GM21390 (cell line): Measurements from ENCODE around the gene IFNGR2.
"Not testable (repeated sequence)": the region's sequence is repeated elsewhere in the genome, so short reads cannot be mapped to it uniquely, and the experiment has no call there.

Experiments
- ATAC-seq: cut with Tn5 transposase; IDR thresholded peaks from one replicate; pipeline ENCODE4 v1.9.1; 2021; ENCODE audit not compliant: unreplicated experiment

IFNGR2 gene

DNA sequence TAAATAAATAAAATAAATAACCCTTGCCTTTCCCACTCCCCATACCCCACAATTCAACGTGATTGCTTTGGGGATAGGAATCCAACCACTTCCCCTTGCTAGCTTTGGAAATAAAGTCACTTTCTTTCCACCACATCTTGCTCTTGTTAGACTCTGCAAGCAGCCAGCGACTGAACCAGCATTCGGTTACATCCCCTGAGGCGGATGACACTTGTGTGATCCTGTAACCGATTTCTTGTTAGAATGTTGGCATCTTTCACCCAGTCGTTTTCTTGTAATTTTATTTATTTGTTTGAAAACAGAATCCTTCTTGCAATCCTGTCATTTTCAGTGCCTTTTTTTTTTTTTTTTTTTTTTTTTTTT is 1.6 kb upstream of the IFNGR2 start:
- ATAC-seq, result no peak

DNA sequence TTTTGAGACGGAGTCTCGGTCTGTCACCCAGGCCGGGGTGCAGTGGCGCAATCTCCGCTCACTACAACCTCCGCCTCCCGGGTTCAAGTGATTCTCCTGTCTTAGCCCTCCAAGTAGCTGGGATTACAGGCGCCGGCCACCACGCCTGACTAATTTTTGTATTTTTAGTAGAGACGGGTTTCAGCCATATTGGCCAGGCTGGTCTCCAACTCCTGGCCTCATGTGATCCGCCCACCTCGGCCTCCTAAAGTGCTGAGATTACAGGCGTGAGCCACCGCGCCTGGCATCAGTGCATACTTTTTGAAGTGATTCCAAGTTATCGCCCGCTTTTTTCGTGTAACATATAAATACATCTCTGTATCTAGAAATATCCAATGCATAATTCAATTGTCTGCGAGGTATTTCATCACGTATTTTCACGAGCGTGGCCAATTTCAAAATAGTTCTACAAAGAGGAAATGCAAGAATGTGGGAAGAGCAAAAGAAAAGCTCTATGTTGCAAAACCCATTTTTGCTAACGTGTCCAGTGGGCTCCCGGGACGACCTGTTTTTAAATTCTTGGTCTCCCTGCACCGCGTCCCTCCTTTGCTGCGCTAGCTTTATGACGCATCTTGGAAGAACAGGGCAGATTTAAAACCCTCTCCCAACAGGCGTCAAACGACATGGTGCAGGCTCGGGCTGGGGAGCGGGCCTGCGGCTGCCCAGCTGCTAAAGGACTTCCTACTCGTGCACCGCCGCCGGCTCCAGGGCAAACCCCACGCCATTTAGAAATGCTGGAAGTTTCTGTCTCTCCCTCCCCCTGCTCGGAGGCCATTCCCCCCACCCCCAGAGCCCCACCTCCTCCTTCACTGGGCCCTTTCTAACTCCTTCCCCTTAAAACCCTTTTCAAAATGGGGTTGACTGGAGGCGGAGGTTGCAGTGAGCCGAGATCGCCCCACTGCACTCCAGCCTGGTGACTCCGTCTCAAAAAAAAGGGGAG is 923 bp upstream of the IFNGR2 start:
- ATAC-seq, result no peak

DNA sequence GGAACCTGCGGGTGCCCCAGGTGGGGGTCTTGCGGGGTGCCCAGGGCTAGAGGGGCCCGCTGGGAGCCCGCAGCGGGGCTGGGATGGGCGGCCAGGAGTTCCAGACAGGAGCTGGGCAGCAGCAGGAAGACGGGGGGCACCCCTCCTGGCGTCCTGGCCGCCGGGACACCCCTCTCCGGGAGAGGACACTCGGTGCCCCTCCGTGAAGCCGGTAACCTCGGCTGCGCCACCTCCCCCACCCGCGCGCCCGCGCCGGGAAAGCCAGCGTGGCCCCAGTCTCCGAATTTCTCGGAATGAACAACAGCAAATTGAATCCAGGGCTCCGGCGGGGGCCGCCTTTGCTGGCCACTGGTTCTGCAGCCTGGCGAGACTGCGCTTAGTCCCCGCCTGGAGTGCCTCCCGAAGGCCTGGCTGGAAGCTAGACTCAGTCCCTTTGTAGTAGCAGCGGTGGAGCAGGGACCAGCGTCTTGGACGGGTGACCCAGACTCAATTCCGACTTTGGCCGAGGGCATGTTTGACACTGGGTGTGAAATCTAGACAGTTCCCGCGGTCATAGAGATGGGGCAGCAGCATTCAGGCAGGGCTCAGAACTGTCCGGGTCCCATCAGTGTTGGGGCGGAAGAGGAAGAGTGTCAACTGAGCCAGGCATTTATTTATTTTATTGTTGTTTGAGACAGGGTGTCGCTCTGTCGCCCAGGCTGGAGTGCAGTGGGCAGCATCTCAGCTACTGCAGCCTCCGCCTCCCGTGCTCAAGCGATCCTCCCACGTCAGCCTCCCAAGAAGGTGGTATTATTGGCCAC is 773 bp downstream of the IFNGR2 start:
- ATAC-seq, result no peak

DNA sequence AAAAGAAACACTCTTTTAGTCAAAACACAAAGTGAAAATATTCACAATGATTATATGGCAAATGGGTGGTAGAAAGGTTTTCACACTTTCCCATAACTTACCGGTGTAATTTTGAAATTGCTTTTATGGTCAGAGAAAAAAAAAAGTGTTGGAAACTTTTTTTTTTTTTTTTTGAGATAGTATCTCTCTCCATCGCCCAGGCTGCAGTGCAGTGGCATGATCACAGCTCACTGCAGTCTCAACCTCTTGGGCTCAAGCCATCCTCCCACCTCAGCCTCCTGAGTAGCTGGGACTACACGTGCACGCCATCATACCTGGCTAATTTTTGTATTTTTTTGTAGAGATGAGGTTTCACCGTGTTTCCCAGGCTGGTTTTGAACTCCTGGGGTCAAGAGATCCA is 3.3 kb downstream of the IFNGR2 start:
- no peak for ATAC-seq

DNA sequence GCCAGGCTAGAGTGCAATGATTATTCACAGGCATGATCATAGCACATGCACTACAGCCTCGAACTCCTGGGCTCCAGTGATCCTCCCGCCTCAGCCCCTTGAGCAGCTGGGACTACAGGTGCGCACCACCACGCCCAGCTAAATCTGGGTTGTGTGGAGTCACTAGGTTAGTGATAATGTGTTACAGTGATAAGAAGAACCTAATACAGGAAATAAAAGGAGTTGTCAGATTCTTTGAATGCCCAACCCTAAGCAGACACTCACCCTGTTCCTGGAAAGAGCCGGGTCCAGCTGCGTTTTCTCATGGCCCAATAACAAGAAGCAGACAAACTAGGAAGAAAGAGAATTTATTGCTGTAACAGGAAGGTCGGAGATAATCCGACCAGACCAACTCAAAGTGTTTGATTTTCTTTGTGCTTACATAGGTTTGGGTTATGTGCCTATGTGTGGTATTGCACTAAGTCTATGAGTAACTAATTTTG is 8.8 kb downstream of the IFNGR2 start:
- no peak for ATAC-seq

DNA sequence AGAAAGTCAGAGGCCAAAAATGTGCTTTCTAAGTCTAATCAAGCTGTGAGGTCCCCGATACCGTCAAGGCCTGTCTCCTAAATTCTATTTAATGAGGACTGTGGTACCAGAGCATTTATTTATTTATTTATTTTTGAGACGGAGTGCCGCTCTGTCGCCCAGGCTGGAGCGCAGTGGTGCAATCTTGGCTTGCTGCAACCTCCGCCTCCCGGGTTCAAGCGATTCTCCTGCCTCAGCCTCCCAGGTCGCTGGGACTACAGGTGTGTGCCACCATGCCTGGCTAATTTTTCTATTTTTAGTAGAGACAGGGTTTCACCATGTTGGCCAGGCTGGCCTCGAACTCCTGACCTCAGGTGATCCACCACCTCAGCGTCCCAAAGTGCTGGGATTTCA is 9.2 kb downstream of the IFNGR2 start:
- not testable (repeated sequence) for ATAC-seq

DNA sequence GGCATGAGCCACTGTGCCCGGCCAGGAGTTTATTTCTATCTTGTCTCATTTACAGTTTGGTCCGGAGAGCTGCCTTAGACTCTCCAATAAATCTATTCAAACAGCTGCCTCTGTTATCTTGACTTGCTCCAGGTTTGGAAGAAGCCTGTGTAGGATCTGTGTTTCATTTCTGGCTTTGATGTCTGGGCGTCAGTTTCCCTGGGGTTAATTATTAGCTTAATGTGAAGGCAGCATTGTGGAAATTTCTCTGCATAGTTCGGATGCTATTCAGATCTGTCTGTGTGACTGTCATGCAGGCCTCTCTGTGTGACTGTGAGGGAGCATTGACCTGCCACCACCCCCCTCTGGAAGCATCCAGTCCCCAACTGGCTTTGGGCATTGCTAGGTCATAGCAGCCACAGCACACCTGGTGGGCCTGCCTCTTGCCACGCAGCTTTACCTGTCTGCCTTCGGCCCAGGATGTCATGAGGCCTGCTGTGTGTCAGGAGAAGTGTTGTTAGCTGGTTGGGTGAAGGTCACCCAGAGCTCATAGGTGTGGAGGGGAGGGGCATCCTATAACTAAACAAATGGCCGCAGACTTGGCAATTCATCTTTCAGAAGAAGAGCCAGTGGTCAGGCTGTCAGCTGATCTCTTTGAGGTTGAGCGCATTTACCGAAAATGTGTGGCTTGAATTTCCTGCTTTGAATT is 9.8 kb downstream of the IFNGR2 start:
- no peak for ATAC-seq

DNA sequence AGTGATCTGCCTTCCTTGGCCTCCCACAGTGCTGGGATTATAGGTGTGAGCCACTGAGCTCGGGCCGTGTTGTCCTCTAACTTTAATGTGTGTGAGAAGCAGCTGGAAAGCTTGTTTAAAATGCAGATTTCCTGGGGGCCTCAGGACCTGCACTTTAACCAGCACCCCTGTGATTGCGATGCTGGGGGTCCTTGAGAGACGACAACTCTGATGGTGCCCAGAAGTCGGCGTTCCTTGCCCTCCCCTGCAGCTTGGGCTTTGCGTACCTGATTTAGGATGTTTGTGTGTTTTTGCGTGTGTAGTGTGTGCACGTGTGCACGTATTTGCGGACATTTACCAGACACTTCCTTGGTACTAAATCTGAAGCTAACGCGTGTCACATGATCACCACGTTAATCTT is 10.9 kb downstream of the IFNGR2 start:
- ATAC-seq, result no peak

DNA sequence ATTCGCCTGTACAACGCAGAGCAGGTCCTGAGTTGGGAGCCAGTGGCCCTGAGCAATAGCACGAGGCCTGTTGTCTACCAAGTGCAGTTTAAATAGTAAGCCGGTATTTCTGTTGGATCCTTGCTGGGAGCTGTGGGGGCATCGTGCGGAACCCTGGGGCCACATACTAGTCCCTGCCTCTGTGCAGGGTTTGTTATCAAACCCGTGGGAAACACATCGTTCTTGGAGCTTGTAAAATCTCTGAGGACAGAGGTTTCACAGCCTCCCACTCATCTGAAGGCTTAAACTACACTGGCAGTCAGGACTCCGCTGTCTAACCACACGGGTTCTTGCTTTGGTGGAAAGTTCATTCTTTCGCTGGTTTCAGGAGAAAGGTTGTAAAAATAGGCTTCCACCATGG is 11.7 kb downstream of the IFNGR2 start:
- no peak for ATAC-seq

DNA sequence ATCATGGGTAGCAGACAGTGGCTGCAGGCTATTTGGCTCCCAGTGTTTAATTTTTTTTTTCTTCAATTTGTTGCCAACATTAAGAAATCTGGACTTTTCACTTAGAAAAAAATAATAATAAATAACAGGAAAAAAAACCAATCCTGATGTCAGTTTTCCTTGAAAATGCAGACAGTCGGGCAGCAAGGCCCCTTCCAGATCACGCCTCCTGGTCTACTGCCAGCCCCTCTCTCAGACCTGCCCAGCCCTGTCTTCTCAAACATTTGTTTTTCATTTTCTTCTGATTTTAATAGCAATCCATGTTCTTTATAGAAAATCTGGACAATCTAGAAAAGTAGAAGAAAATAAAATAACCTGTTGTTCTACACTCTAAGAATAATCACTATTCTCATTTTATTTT is 15.5 kb downstream of the IFNGR2 start:
- ATAC-seq, result no peak

DNA sequence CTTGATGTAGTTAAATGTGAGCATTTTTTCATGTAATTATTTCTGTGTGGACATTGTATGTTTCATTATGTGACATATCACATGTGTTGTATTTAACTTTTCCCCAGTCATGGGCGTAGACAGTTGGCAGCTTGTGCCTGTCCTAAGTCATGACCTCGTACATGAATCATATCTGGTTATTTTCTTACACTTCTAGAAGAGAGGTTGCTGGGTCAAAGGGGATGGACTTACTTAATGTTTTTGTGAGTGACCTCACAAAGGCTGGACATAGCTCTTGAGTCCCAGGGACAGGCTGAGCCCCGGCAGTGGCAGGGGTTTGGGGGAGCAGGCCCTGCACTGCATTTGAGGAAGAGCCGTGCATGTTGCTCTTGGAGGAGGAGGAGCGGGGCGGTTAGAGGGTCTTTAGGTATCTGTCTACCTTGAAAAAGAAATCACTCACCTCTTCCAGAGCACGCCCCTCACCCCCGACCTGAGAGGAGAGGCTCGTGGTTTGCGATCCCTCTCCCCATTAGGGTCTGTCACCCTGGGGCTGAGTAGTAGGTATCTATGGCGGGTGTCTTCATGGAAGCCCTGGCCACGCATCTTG is 16.4 kb downstream of the IFNGR2 start:
- no peak for ATAC-seq

DNA sequence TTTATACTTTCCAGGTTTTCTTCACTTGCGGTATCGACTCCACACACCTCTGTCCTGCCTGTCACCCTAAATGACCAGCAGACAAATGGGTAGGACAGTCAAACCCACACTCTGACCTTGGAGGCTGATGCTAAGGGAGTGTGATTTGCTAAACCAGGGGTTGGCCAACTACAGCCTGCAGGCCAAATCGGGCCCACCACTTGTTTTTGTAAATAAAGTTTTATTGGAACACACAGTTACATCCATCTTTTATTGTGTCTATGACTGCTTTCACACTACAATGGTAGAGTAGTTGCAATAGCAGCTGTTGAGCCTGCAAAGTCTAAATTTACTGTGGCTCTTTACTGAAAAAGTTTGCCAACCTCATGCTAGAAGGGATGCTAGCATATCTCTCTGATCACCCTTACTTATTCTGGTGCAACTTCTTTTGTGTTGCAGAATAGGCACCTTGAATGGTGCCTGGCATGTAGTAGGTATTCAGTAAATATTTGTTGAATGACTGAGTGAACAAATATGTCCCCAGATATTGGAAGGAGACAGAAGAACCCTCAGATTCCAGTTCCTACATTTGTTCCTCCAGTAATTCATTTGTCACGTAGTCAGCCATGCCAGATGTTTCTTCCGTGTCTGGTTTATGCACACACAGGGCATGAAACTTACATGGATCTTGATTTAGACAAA is 18.6 kb downstream of the IFNGR2 start:
- no peak for ATAC-seq

DNA sequence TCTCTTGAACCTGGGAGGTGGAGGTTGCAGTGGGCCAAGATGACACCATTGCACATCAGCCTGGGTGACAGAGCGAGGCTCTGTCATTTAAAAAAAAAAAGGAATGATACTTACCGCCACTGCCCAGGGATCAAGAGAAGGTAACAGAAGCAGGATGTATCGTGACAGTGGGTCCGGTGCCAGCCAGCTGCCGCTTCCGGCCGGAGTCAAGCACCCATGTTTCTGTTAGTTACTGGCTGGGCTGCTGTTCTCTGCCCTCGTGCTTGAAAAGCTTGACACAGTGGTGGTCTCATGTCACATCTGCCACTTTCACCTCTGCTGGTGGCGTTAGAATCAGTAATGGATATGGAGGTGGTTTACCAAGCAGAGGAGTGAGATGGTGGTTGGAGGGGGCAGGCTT is 21.0 kb downstream of the IFNGR2 start:
- no peak for ATAC-seq

DNA sequence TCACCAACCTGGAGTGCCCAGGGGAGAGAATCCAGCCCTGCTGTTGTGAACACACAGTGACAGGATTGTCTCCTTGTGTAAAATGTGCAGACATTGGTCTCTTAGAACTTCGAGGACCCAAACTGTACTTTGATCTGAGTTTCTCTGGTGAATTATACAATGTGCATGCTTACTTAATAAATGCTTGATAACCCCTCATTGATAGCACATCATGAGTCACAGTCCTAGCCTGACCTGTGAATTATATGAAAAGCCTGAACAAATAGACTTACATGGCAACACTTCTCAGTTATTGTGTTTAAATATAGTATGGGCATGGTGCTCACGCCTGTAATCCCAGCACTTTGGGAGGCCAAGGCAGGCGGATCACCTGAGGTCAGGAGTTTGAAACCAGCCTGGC is 22.6 kb downstream of the IFNGR2 start:
- ATAC-seq, result no peak

DNA sequence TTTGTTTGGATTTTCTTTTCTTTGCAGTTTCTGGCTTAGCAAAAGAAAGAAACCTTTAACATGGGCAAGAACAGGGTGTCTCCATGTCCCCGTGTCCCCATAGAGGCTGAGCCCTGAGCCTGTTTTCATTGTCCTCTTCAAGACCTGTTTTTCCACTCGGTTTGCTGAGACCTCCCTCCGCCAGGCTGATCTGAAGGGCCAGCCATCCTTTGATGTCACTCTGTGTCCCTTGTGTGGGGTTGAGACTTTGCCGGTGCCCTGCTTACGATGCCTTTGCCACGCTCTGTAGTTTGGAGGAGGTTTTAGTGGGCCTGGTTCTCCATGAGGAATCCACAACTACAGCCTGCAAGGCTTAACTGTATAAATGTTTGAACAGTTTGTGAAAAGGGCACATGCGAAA is 23.8 kb downstream of the IFNGR2 start:
- ATAC-seq, result no peak

DNA sequence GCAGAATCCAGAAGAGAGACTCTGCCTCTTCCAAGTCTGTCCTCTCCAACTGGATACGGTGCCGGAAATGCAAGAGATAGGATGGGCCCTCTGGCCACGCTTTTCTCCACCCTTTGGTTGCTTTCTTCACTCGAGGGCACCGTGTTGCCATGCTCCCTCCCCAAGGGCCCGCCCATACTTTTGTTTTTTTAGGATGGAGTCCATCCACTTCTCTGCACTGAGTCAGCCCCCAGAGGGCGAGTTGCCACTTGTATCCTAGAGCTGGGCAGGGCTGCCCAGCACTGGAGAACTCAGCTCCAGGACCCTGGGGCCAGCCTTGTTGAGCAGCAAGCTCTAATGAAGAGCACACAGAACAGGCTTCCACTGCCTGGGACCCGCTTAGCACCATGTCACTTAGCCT is 25.5 kb downstream of the IFNGR2 start:
- ATAC-seq, result no peak

DNA sequence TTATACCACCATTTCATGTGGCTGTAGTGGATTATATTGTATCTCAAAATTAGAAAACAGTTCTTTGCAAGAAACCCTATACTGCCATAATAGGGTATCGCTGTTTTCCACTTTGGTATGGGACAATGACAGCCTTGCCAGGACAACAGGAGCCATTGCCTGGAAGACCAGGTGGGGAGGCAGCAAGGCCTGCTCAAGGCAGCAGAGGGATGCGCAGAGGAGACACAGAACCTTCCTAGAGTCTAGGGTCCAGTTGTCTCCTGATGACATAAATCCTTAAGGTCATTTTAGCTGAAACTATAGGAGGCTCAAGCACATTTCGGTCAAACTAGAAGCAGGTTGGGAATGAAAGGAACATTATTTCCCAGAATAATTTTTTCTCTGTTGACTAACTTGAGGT is 27.6 kb downstream of the IFNGR2 start:
- no peak for ATAC-seq

DNA sequence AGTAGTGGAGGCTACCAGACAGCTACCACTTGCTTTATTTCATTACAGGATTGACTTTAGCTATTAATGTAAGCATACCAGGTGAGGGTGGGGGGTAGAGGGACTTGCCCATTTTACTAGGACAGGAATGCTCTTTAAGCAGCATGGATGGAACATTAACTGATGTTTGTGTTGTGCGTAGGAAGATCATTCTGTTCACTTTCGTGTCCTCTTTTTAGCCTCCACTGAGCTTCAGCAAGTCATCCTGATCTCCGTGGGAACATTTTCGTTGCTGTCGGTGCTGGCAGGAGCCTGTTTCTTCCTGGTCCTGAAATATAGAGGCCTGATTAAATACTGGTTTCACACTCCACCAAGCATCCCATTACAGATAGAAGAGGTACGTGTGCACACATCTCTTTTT is 29.3 kb downstream of the IFNGR2 start:
- no peak for ATAC-seq

DNA sequence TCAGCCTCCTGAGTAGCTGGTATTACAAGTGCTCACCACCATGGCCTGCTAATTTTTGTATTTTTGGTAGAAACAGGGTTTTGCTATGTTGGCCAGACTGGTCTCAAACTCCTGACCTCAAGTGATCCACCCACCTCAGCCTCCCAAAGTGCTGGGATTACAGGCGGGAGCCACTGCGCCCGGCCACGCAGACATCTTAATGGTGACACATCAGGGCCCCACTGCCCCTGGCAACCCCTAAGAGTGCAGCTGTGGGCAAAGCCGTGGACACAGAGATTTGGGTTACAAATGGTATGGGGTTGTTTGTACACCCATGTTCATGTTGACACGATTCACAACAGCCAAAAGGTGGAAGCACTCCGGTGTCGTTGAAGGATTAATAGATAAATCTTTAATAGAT is 29.8 kb downstream of the IFNGR2 start:
- ATAC-seq, result no peak

DNA sequence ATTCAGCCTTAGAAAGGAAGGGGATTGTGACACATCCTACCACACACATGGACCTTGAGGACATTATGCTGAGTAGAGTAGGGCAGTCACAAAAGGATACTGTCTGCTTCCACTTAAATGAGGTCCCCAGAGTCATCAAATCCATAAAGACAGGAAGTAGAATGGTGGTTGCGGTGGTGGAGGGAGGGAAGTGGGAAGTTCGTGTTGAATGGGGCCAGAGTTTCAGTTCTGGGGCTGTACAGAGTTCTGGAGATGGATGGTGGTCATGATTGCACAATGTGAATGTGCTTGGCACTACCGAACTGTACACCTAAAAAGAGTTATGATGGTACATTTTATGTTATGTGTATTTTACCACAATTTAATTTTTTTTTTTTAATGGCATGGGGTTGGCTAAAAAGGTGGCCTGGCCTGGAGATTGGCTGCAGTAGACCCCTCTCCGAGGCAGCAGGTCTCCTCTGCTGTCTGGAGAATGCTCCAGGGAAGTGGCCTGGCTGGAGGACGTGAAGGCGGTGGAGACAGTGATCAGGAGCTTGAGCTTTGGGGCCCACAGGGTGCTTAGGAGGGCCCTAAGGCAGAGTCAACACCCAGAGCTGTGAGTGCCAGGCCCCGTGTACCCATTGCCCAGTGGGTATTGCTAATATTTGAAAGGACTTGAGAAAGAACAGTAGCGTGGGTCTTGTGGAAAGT is 30.4 kb downstream of the IFNGR2 start:
- ATAC-seq, result no peak
